HG02623 (cell line): Measurements from ENCODE around the gene PDPK1.
"Not testable (repeated sequence)": the region's sequence is repeated elsewhere in the genome, so short reads cannot be mapped to it uniquely, and the experiment has no call there.

Experiments
- ATAC-seq: cut with Tn5 transposase; IDR thresholded peaks from one replicate; pipeline ENCODE4 v1.9.1; 2021; ENCODE audit warnings: moderate library complexity; ENCODE audit not compliant: unreplicated experiment

Gene PDPK1

GRCh38 chr16:2539192-2539844 is 1.5 kb downstream of the PDPK1 start:
- ATAC-seq = not testable (repeated sequence)

DNA sequence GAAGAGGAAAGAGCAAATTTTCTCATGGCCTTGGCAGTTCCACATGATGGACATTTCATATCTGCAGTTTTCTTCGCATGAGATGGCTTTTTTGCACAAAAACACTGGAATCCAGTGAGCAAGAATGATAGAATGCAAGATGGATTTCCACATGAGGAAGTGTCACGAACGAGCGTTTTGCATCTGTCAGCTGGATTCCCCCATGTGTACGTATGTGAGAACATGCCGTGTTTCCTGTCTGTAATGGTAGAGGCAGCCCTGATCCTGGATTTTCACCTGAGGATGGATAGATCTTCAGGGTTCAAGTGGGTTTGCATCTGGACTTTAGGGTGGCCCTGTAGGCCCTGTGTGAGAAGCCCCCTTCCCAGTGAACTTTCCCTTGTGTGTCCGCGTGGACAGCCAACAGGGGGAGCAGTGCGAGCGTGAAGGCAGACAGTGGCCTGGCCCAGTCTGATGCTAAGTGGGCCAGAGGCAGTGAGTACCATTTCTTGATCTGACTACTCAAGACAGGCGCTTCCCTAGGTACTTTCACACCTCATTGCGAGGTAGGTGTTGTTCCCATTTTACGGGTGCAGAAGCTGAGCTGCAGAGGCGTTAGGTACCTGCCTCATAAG is 2.1 kb downstream of the PDPK1 start:
- ATAC-seq = not testable (repeated sequence)

- not testable (repeated sequence) for ATAC-seq
Measured at GRCh38 chr16:2540912-2541311, 3.1 kb downstream of the PDPK1 start.

- not testable (repeated sequence) for ATAC-seq
Measured at GRCh38 chr16:2541409-2541808, 3.6 kb downstream of the PDPK1 start.

- not testable (repeated sequence) for ATAC-seq
Measured at GRCh38 chr16:2543771-2544170, 6.0 kb downstream of the PDPK1 start.

GRCh38 chr16:2550283-2550878 is 12.6 kb downstream of the PDPK1 start:
- ATAC-seq = not testable (repeated sequence)

DNA sequence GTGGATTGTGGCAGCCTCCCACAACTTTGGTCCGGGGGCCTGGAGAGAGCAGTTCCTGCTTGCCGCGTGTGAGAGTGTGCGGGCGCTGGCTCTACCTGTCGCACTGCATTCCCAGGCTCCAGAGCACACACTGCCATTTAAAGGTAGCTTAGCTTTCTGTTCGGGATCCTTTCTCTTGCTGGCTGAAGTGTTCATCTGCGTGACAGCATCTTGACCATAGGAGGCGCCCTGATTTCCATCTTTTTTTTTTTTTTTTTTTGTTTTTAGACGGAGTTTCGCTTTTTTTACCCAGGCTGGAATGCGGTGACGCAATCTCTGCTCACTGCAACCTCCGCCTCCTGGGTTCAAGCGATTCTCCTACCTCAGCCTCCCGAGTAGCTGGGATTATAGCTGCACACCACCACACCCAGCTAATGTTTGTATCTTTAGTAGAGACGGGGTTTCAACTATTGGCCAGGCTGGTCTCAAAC is 13.6 kb downstream of the PDPK1 start:
- not testable (repeated sequence) for ATAC-seq

DNA sequence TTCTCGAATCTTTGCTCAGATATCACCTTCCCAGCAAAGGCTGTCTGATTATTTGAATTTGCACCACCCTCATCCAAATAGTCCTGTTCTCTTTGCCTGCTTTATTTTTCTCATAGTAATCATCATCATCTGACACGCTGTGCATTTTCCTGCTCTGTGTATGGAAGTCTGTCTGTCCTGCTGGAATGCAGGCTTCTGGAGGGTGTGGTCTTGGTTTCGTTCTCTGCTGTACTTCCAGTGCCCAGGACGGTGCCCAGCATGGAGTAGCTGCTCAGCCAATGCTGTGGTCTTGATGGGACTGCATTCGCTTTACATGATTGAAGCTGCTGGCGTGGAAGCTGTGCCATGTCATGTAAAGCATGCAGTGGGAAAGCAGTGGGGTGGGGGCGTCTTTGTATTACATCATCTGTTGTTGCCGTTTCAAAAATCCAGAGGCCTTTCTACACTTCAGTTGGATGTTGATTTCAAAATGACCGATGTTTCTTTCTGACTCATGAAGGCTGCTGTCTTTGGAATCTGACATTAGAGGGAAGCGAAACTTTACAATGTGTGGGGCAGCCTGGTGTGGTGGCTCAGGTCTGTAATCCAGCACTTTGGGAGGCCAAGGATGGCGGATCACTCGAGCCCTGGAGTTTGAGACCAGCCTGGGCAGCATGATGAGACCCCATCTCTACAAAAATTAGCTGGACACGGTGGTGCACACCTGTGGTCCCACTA is 17.0 kb downstream of the PDPK1 start:
- ATAC-seq = not testable (repeated sequence)

- ATAC-seq = not testable (repeated sequence)
Measured at GRCh38 chr16:2557150-2557549, 19.3 kb downstream of the PDPK1 start.

GRCh38 chr16:2560131-2560797 is 22.4 kb downstream of the PDPK1 start:
- ATAC-seq = not testable (repeated sequence)

- ATAC-seq = not testable (repeated sequence)
Measured at GRCh38 chr16:2560798-2561133, 22.9 kb downstream of the PDPK1 start.

DNA sequence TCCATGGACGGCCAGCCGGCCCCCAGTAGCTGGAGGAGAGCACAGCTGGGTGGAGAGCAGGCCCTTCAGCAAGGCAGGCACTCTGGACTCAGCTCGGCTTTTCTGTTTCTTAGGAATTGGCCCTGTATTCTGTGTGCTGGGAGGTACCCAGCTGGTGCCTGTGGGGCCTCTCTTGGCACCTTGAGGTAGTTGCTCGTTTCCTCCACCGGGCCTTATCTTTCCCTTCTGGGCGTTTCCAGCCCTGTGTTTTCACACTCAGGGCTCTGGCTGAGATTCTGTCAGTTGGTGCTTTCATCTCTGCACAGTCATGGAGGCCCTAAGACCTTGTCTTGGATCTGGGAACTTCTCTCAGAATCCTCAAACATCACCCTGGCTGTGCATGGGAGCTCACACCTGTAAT is 29.7 kb downstream of the PDPK1 start:
- ATAC-seq = not testable (repeated sequence)

- ATAC-seq = not testable (repeated sequence)
Measured at GRCh38 chr16:2568573-2568972, 30.8 kb downstream of the PDPK1 start.

DNA sequence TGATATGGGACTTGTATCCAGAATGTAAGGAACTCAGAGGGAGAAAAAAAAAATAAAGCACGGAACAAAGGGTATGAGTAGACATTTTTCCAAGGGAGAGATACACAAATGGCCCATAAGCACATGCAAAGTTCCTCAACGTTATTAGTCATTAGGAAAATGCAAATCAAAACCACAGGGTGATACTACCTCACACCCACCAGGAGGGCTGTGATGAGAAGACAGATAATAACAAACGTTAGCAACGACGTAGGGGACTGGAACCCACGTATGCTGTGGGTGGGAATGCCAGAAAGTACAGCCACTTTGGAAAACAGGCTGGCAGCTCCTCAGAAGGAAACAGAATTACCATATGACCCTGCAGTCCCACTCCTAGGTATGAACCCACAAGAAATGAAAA is 34.9 kb downstream of the PDPK1 start:
- ATAC-seq = not testable (repeated sequence)

GRCh38 chr16:2575839-2576238 is 38.0 kb downstream of the PDPK1 start:
- ATAC-seq = not testable (repeated sequence)

GRCh38 chr16:2577044-2577443 is 39.2 kb downstream of the PDPK1 start:
- ATAC-seq = not testable (repeated sequence)

- ATAC-seq = not testable (repeated sequence)
Measured at GRCh38 chr16:2578905-2579304, 41.1 kb downstream of the PDPK1 start.

DNA sequence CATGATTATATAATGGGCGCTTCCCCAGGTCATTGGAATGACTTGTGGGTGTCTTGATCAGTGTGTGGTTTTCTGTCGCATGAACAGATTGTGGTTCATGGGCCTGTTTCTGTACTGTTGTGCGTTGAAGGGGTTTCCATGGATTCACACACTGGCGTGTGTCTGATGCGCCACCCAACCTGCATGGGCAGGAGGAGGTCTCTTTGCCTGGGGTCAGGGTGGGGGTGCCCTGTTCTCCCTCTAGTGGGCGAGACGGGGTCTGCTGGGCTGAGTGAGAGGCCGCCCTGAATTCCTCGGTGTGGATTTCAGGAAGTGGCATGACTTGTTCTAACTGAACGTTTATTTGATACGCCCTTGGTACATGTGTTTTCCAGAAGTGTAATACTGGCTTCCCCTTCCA is 42.3 kb downstream of the PDPK1 start:
- ATAC-seq = not testable (repeated sequence)

DNA sequence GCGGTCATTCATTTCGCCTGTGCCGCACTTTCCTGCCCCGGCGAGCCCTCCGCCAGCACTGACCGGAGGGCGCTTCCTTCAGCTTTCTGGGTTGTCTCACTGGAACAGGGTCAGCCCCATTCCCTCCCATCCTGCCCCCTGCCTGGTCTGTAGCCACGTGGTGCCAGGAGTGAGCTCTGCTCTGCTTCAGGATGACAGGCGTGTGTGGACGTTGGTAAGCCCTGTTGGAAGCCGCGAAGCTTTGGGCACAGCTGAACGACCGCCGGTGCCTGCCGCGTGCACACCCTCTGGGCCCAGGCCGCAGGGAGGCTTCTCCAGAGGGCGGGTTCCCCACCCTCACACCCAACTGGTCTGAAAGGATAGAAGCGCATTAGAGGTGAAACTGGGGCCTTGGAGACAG is 43.0 kb downstream of the PDPK1 start:
- ATAC-seq = not testable (repeated sequence)

DNA sequence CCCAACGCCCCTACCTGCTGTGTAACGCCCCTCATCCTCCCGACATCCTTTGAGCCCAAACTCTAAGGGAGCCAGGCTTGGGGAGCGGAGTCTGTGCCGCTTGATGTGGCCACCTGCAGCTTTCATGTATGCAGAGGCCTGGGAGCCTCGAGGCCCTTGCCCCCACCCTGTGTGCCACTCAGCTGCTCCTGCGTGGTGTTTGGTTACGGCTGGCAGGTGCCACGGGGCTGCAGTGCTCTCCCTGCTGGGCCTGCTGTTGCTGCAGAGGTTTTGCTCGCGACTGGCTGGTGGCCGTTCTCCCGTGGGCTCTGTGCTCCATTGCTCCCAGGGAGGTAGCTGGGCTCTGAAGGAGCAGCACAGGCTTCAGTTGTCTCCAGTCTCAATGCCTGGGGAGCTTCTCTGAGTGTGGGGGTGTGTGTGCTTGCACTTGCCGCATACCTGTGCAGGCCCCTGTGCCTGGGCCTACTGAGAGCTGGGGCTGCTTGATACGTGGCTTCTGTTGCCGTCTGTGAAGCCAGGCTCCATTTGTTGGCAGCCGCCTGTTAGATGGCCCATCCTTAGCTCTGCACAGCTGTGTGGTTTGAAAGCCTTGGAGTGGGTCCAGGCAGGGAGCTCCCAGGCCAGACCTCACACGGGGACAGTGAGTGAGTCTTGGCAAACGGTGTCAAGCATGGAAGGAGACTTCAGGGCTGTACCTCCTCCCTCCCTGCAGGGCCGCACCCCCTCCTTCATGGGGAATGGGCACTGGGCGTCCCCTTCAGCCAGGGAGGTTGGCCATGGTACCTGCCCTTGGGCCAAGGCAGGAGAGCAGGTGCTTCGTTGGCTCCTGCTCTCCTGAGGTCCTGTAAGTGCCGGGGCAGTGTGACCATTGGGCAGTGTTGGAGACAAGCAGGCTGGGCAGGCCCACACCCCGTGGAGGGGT is 47.2 kb downstream of the PDPK1 start:
- no peak for ATAC-seq
